Smooth muscle cell (in vitro differentiated cells): ENCODE results near the gene DBT. TPM values are rescaled to one million over a fixed set of nuclear protein-coding genes. Genes with fewer than 3 reads are reported as not detected.

Experiments
- DNase-seq: peaks from one replicate; lab custom pipeline; 2025; ENCODE audit not compliant: unreplicated experiment; lab: John Stamatoyannopoulos, UW
- H2AFZ ChIP-seq: fragments of 200-600 bp; sonication (generic); 2 replicates; pipeline ENCODE4 v1.6.0; 2016; ENCODE audit warnings: antibody characterized with exemption, low read depth, mild to moderate bottlenecking
- H3F3A ChIP-seq: fragments of 200-600 bp; sonication (generic); 2 replicates; pipeline ENCODE4 v1.6.0; 2017; ENCODE audit warnings: antibody characterized with exemption, low read depth
- H3K27ac ChIP-seq: fragments of 200-600 bp; sonication (generic); 2 replicates; pipeline ENCODE4 v1.5.1; 2016; ENCODE audit warnings: low read depth, mild to moderate bottlenecking
- H3K27me3 ChIP-seq: fragments of 200-600 bp; sonication (generic); 2 replicates; pipeline ENCODE4 v1.6.1; 2016; ENCODE audit warnings: low read depth, mild to moderate bottlenecking
- H3K36me3 ChIP-seq: fragments of 200-600 bp; sonication (generic); 2 replicates; pipeline ENCODE4 v1.5.1; 2016; ENCODE audit warnings: low read depth
- H3K4me1 ChIP-seq: fragments of 200-600 bp; sonication (generic); 2 replicates; pipeline ENCODE4 v1.5.1; 2016; ENCODE audit warnings: low read depth
- H3K4me2 ChIP-seq: fragments of 200-600 bp; sonication (generic); 2 replicates; pipeline ENCODE4 v1.6.0; 2016; ENCODE audit warnings: mild to moderate bottlenecking
- H3K4me3 ChIP-seq: fragments of 200-600 bp; sonication (generic); 2 replicates; pipeline ENCODE4 v1.5.1; 2016; ENCODE audit warnings: mild to moderate bottlenecking
- H3K79me2 ChIP-seq: fragments of 200-600 bp; sonication (generic); 2 replicates; pipeline ENCODE4 v1.6.0; 2016; ENCODE audit warnings: low read depth, mild to moderate bottlenecking
- H3K9ac ChIP-seq: fragments of 200-600 bp; sonication (generic); 2 replicates; pipeline ENCODE4 v1.6.0; 2016; ENCODE audit warnings: low read depth
- H3K9me3 ChIP-seq: fragments of 200-600 bp; sonication (generic); replicated peaks from 2 replicates; pipeline ENCODE4 v1.5.1; 2016; ENCODE audit warnings: low read depth
- H4K20me1 ChIP-seq: fragments of 200-600 bp; sonication (generic); 2 replicates; pipeline ENCODE4 v1.6.0; 2016; ENCODE audit warnings: low read depth
- WGBS: methylation state at CpG from one replicate; pipeline ENCODE4 v1.1.7; 2016; ENCODE audit warnings: low lambda C conversion rate; 5-methylcytosine and 5-hydroxymethylcytosine counted together
- polyA plus RNA-seq: library from polyadenylated mRNA; unstranded; fragments of >200 nt; fragmentation: Nextera tagmentation; extraction: Ambion mirVana; gene quantifications from 2 replicates; pipeline ENCODE4 v1.2.1, GENCODE V29; 2016
- total RNA-seq: library from RNA; depleted of rRNA; stranded (reverse); fragments of >200 nt; gene quantifications from 2 replicates; pipeline ENCODE4 v1.2.3, GENCODE V29; 2014
- TF ChIP-seq, protein P1 (sequence below): fragments of 200-600 bp; sonication (generic); IDR thresholded peaks from 2 replicates; pipeline ENCODE4 v1.5.1; 2017; ENCODE audit warnings: borderline replicate concordance, mild to moderate bottlenecking, antibody characterized with exemption; ENCODE audit not compliant: insufficient read depth, poor library complexity, severe bottlenecking

DBT gene
- total and polyA plus RNA-seq, 2 experiments from 2014 or later: 3.8 to 17.1 TPM

DNA sequence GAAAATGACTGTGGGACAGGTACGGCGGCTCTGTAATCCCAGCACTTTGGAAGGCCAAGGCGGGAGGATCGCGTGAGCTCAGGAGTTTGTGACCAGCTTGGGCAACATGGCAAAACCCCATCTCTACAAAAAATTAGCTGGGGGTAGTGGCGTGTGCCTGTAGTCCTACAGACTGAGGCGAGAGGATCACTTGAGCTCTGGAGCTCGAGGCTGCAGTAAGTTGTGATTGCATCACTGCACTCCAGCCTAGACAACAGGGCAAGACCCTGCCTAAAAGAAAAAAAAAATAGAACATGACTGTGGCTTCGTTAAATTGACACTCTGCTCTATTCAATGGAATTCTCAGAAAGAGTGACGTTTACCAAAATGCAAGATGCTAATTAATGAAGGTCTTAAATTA lies 3.9 kb upstream of the DBT start:
- Histone ChIP-seq H3F3A (no peaks in the 10 kb centered on the region), H3K4me2 (no peak overlapping the region), H4K20me1 (no peaks in the 10 kb centered on the region), H3K4me1 (peaks cover 4% of the 10 kb centered on the region), H3K9ac (no peak overlapping the region), H2AFZ (no peak overlapping the region), H3K36me3 (no peaks in the 10 kb centered on the region), H3K27me3 (no peaks in the 10 kb centered on the region), H3K9me3 (no peaks in the 10 kb centered on the region), H3K27ac (no peak overlapping the region), H3K79me2 (peaks cover 5% of the 10 kb centered on the region), H3K4me3 (no peak overlapping the region)
- no peak for DNase-seq
- TF ChIP-seq, protein P1, sequence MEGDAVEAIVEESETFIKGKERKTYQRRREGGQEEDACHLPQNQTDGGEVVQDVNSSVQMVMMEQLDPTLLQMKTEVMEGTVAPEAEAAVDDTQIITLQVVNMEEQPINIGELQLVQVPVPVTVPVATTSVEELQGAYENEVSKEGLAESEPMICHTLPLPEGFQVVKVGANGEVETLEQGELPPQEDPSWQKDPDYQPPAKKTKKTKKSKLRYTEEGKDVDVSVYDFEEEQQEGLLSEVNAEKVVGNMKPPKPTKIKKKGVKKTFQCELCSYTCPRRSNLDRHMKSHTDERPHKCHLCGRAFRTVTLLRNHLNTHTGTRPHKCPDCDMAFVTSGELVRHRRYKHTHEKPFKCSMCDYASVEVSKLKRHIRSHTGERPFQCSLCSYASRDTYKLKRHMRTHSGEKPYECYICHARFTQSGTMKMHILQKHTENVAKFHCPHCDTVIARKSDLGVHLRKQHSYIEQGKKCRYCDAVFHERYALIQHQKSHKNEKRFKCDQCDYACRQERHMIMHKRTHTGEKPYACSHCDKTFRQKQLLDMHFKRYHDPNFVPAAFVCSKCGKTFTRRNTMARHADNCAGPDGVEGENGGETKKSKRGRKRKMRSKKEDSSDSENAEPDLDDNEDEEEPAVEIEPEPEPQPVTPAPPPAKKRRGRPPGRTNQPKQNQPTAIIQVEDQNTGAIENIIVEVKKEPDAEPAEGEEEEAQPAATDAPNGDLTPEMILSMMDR: no peak
- 77% methylated on average over 10 of the region's 10 CpGs for WGBS

GRCh38 chr1:100252901-100253300 lies 3.3 kb upstream of the DBT start:
- 78% methylated on average over 4 of the region's 4 CpGs for WGBS
- H3K9ac ChIP-seq: no peak overlapping the region
- DNase-seq: no peak
- no peaks in the 10 kb centered on the region for H3K36me3 ChIP-seq
- no peak overlapping the region for H3K27ac ChIP-seq
- H3F3A ChIP-seq: no peaks in the 10 kb centered on the region
- H3K4me3 ChIP-seq: no peak overlapping the region
- peaks cover 11% of the 10 kb centered on the region for H3K79me2 ChIP-seq
- TF ChIP-seq, protein P1: no peak
- no peak overlapping the region for H3K4me2 ChIP-seq
- no peaks in the 10 kb centered on the region for H4K20me1 ChIP-seq
- H3K27me3 ChIP-seq: no peaks in the 10 kb centered on the region
- H2AFZ ChIP-seq: no peak overlapping the region
- H3K9me3 ChIP-seq: no peaks in the 10 kb centered on the region
- peaks cover 6% of the 10 kb centered on the region for H3K4me1 ChIP-seq

- 93% methylated on average over 3 of the region's 3 CpGs for WGBS
- no peak for DNase-seq
- Histone ChIP-seq H3K9me3 (no peaks in the 10 kb centered on the region), H3F3A (no peaks in the 10 kb centered on the region), H4K20me1 (no peaks in the 10 kb centered on the region), H3K36me3 (no peaks in the 10 kb centered on the region), H3K4me1 (peaks cover 6% of the 10 kb centered on the region), H2AFZ (peak overlapping the region; percentile 86), H3K27ac (no peak overlapping the region), H3K4me3 (no peak overlapping the region), H3K4me2 (no peak overlapping the region), H3K79me2 (peaks cover 29% of the 10 kb centered on the region), H3K9ac (no peak overlapping the region), H3K27me3 (no peaks in the 10 kb centered on the region)
- TF ChIP-seq, protein P1: no peak
Measured at GRCh38 chr1:100250807-100251206, 1.2 kb upstream of the DBT start.

DNA sequence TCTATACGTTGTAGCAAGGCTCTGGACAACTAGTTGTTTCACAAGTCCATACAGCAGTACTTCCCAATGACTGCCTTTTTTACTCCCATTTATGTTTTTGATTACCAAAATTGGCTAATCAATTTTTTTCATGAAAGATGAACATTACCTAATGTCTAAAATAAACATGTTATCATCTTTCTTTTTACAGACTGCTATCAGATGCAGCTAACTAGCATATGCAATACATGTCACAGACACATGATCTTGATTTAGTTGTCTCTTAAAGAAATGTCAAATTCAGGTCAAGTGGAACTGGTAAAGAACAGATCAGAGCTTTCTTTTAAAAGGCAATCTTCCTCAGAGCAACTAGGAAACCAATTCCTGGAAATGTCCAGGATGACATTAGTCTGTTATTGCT lies 630 bp upstream of the DBT start:
- H4K20me1 ChIP-seq: no peaks in the 10 kb centered on the region
- H3F3A ChIP-seq: no peaks in the 10 kb centered on the region
- peaks cover 6% of the 10 kb centered on the region for H3K4me1 ChIP-seq
- H3K9ac ChIP-seq: no peak overlapping the region
- H3K36me3 ChIP-seq: no peaks in the 10 kb centered on the region
- H3K4me3 ChIP-seq: peak overlapping the region; percentile 68
- no peaks in the 10 kb centered on the region for H3K9me3 ChIP-seq
- DNase-seq: no peak
- peaks cover 35% of the 10 kb centered on the region for H3K79me2 ChIP-seq
- TF ChIP-seq, protein P1: no peak
- no peak overlapping the region for H3K27ac ChIP-seq
- peak overlapping the region; percentile 78 for H3K4me2 ChIP-seq
- H2AFZ ChIP-seq: peak overlapping the region; percentile 86
- WGBS: 3% methylated on average over 1 of the region's 1 CpG
- no peaks in the 10 kb centered on the region for H3K27me3 ChIP-seq
